MM.1S (cell line): ENCODE measurements around the gene CCDC158.
A peak's percentile ranks its signal among the peaks of the same experiment; 100 is the strongest.

ENCODE experiments used
- DNase-seq: peaks from one replicate; pipeline ENCODE4 v3.0.0-alpha.2; 2015
- H2AFZ ChIP-seq: fragments of 300-600 bp; sonication (generic); 2 replicates; pipeline ENCODE4 v1.6.0; 2016; ENCODE audit warnings: antibody characterized with exemption, low read length
- H3F3A ChIP-seq: fragments of 300-600 bp; sonication (generic); 2 replicates; pipeline ENCODE4 v1.6.1; 2016; ENCODE audit warnings: mild to moderate bottlenecking, antibody characterized with exemption, low read length, moderate library complexity, mixed read lengths; ENCODE audit not compliant: insufficient read depth
- H3K27ac ChIP-seq: fragments of 300-600 bp; sonication (generic); 2 replicates; pipeline ENCODE4 v1.5.1; 2016; ENCODE audit warnings: mild to moderate bottlenecking, low read length
- H3K27me3 ChIP-seq: fragments of 300-600 bp; sonication (generic); replicated peaks from 2 replicates; pipeline ENCODE4 v1.6.0; 2016; ENCODE audit warnings: low read length; ENCODE audit not compliant: insufficient read depth
- H3K36me3 ChIP-seq: fragments of 300-600 bp; sonication (generic); replicated peaks from 2 replicates; pipeline ENCODE4 v1.6.1; 2016; ENCODE audit warnings: mild to moderate bottlenecking, low read length, mixed read lengths; ENCODE audit not compliant: insufficient read depth
- H3K4me1 ChIP-seq: fragments of 300-600 bp; sonication (generic); 2 replicates; pipeline ENCODE4 v1.6.1; 2016; ENCODE audit warnings: low read length, mixed read lengths
- H3K4me2 ChIP-seq: fragments of 300-600 bp; sonication (generic); 2 replicates; pipeline ENCODE4 v1.6.0; 2016; ENCODE audit warnings: low read depth, low read length
- H3K4me3 ChIP-seq: fragments of 300-600 bp; sonication (generic); 2 replicates; pipeline ENCODE4 v1.5.1; 2016; ENCODE audit warnings: low read length, mixed read lengths
- H3K79me2 ChIP-seq: fragments of 300-600 bp; sonication (generic); 2 replicates; pipeline ENCODE4 v1.6.1; 2016; ENCODE audit warnings: mixed run types, low read length, mixed read lengths
- H3K9ac ChIP-seq: fragments of 300-600 bp; sonication (generic); 2 replicates; pipeline ENCODE4 v1.6.1; 2016; ENCODE audit warnings: low read length, mixed read lengths
- H3K9me2 ChIP-seq: fragments of 300-600 bp; sonication (generic); replicated peaks from 2 replicates; pipeline ENCODE4 v1.6.1; 2016; ENCODE audit warnings: mild to moderate bottlenecking, low read length, mixed read lengths; ENCODE audit not compliant: insufficient read depth
- H3K9me3 ChIP-seq: fragments of 300-600 bp; sonication (generic); replicated peaks from 2 replicates; pipeline ENCODE4 v1.6.1; 2016; ENCODE audit warnings: mild to moderate bottlenecking, low read length, mixed read lengths; ENCODE audit not compliant: insufficient read depth
- H4K20me1 ChIP-seq: fragments of 300-600 bp; sonication (generic); 2 replicates; pipeline ENCODE4 v1.6.1; 2016; ENCODE audit warnings: mild to moderate bottlenecking, low read length, moderate library complexity, mixed read lengths; ENCODE audit not compliant: insufficient read depth
- EZH2 ChIP-seq: fragments of 300-600 bp; sonication (generic); optimal IDR thresholded peaks from 2 replicates; pipeline ENCODE3; 2017; ENCODE audit warnings: low read depth, mild to moderate bottlenecking, antibody characterized with exemption, low read length, mixed read lengths
- EZH2phosphoT487 ChIP-seq: fragments of 300-600 bp; sonication (generic); IDR thresholded peaks from 2 replicates; pipeline ENCODE4 v1.6.1; 2018; ENCODE audit warnings: antibody characterized with exemption, low read length
- TF ChIP-seq, protein P1 (sequence below): fragments of 300-600 bp; sonication (generic); IDR thresholded peaks from 2 replicates; pipeline ENCODE4 v1.5.1; 2016; ENCODE audit warnings: antibody characterized with exemption, low read length, mixed read lengths

The CCDC158 gene

DNA sequence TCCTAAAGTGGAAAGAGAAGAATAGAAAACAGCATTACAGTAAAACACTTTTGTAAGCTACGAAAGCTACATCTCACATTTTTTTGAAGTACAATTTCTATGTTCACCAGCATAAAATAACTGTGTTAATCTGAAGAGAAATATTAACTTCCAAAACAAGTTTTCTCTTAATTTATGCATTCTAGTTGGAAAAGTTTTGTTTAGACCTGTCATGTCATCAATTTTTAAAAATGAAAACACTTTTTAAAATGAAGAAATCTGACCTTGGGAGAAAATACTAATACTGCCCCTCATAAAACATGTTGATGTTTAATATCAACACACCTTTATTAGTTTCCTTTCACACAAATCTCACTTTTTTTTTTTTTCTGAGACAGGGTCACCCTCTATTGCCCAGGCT, 45.2 kb downstream of the CCDC158 start:
- Histone ChIP-seq H3K4me2 (peak overlapping the region; percentile 34), H3F3A (no peaks in the 10 kb centered on the region), H2AFZ (no peak overlapping the region), H4K20me1 (no peaks in the 10 kb centered on the region), H3K4me3 (no peak overlapping the region), H3K27me3 (no peaks in the 10 kb centered on the region), H3K36me3 (no peaks in the 10 kb centered on the region), H3K9me2 (no peaks in the 10 kb centered on the region), H3K4me1 (peaks cover 11% of the 10 kb centered on the region; the same call in 1 of the 2 replicates), H3K9me3 (no peaks in the 10 kb centered on the region), H3K27ac (no peak overlapping the region), H3K79me2 (no peaks in the 10 kb centered on the region), H3K9ac (no peak overlapping the region)
- no peak for DNase-seq
- no peak for TF ChIP-seq EZH2
- no peak for TF ChIP-seq EZH2phosphoT487
- TF ChIP-seq, protein P1, sequence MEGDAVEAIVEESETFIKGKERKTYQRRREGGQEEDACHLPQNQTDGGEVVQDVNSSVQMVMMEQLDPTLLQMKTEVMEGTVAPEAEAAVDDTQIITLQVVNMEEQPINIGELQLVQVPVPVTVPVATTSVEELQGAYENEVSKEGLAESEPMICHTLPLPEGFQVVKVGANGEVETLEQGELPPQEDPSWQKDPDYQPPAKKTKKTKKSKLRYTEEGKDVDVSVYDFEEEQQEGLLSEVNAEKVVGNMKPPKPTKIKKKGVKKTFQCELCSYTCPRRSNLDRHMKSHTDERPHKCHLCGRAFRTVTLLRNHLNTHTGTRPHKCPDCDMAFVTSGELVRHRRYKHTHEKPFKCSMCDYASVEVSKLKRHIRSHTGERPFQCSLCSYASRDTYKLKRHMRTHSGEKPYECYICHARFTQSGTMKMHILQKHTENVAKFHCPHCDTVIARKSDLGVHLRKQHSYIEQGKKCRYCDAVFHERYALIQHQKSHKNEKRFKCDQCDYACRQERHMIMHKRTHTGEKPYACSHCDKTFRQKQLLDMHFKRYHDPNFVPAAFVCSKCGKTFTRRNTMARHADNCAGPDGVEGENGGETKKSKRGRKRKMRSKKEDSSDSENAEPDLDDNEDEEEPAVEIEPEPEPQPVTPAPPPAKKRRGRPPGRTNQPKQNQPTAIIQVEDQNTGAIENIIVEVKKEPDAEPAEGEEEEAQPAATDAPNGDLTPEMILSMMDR, result no peak

DNA sequence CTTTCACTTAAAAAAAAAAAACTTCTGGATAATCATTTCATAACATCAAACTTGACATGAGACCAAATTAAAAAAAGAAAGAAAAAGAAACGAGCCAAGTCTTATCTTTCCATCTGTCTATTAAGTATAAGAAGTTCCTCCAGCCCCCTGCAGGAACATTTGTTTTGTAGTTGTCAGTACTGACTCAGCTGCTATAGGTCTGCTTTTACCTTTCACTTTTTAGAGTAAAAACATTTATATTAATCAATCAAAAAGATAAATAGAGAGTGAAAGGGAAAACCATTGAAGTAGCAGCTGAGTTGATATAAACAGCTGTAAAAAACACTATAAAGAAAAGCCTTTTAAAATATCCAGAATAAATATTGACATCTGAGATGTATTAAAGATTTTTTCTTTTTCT, 46.1 kb downstream of the CCDC158 start:
- DNase-seq, result no peak
- H3K27ac ChIP-seq, result no peak overlapping the region
- peaks cover 11% of the 10 kb centered on the region; the same call in 1 of the 2 replicates for H3K4me1 ChIP-seq
- no peaks in the 10 kb centered on the region for H4K20me1 ChIP-seq
- no peaks in the 10 kb centered on the region for H3K9me2 ChIP-seq
- H3K4me2 ChIP-seq, result no peak overlapping the region
- no peaks in the 10 kb centered on the region for H3K36me3 ChIP-seq
- no peaks in the 10 kb centered on the region for H3K79me2 ChIP-seq
- H2AFZ ChIP-seq, result 0 out of 2 replicates have a peak overlapping the region, but pooled peaks have one; percentile 7
- no peaks in the 10 kb centered on the region for H3K27me3 ChIP-seq
- H3F3A ChIP-seq, result no peaks in the 10 kb centered on the region
- H3K9me3 ChIP-seq, result no peaks in the 10 kb centered on the region
- H3K4me3 ChIP-seq, result no peak overlapping the region
- TF ChIP-seq EZH2 (no peak), EZH2phosphoT487 (no peak)
- TF ChIP-seq, protein P1, result no peak
- no peak overlapping the region for H3K9ac ChIP-seq

DNA sequence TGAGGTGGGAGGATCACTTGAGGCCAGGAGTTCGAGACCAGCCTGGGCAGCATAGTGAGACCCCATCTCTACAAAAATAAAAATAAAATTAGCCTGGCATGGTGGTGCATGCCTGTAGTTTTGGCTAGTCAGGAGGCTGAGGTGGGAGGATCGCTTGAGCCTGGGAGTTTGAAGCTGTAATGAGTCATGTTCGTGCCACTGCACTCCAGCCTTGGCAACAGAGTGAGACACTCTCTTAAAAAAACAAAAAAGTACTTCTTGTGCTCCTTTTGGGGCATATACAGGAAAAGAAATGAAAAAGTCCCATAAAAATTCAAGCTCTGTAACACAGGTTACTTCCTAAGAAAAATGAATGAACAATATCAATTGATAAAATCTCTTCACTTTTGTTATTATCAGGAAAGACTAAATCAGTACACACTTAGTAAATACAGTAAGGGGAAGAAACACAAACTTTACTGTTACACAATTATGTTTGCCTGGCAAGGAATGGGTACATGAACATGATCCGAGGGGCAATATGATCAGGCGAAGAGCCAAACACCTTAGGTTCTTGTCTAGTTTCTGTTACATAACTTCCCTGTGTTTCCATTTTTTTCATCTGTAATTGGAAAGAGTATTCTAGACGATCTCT, 46.9 kb downstream of the CCDC158 start:
- Histone ChIP-seq H3K79me2 (no peaks in the 10 kb centered on the region), H2AFZ (no peak overlapping the region), H3K27me3 (no peaks in the 10 kb centered on the region), H3K4me3 (no peak overlapping the region), H3K9me3 (no peaks in the 10 kb centered on the region), H3K36me3 (no peaks in the 10 kb centered on the region), H3K9me2 (no peaks in the 10 kb centered on the region), H3F3A (no peaks in the 10 kb centered on the region), H3K27ac (no peak overlapping the region), H4K20me1 (no peaks in the 10 kb centered on the region), H3K4me1 (peaks cover 11% of the 10 kb centered on the region; the same call in 1 of the 2 replicates), H3K4me2 (no peak overlapping the region), H3K9ac (no peak overlapping the region)
- TF ChIP-seq EZH2 (no peak), EZH2phosphoT487 (no peak)
- TF ChIP-seq, protein P1, result no peak
- no peak for DNase-seq
